Measurements from ENCODE around the gene UBE2O.

- TF ChIP-seq CTCF (IDR thresholded peaks at IDR 0.05) (no peak), POLR2A (IDR thresholded peaks at IDR 0.05) (no peak)
Measured at GRCh38 chr17:76439314-76439928, 13.5 kb downstream of the UBE2O start.

Measured in Peyer's patch (tissue), 4 donors.